Keratinocyte (primary cell): Measurements from ENCODE around the gene TRPM2. TPM values are rescaled to one million over a fixed set of nuclear protein-coding genes. Genes with fewer than 3 reads are reported as not detected.

Experiments used
- DNase-seq: peaks from one replicate; pipeline ENCODE4 v3.0.0-alpha.2; 2011; ENCODE audit warnings: low read depth, missing footprints, low spot score
- FAIRE-seq: peaks from 2 replicates; lab custom pipeline; 2011; peaks lifted over from hg19 to GRCh38; lab: Jason Lieb, UNC
- H2AFZ ChIP-seq: 2 replicates; pipeline ENCODE4 v1.6.0; 2012; ENCODE audit warnings: low read length, control low read depth, inconsistent platforms; ENCODE audit not compliant: control insufficient read depth
- H3K27ac ChIP-seq: 2 replicates; pipeline ENCODE4 v1.5.1; 2011; ENCODE audit warnings: low read length; ENCODE audit not compliant: control insufficient read depth, insufficient read depth
- H3K27me3 ChIP-seq: 3 replicates; pipeline ENCODE4 v1.6.0; 2011; ENCODE audit warnings: low read length; ENCODE audit not compliant: control insufficient read depth, insufficient read depth; ENCODE audit errors: extremely low read depth
- H3K36me3 ChIP-seq, 2 experiments: 2 replicates in 1 of 2; 3 replicates in 1 of 2; pipeline ENCODE4 v1.5.1; 2011; ENCODE audit warnings: low read length in 2 of 2, mild to moderate bottlenecking in 1 of 2; ENCODE audit not compliant: control insufficient read depth in 2 of 2, insufficient read depth in 2 of 2; ENCODE audit errors: extremely low read depth in 1 of 2
- H3K4me1 ChIP-seq: 3 replicates; pipeline ENCODE4 v1.5.1; 2011; ENCODE audit warnings: low read length; ENCODE audit not compliant: control insufficient read depth, insufficient read depth; ENCODE audit errors: extremely low read depth
- H3K4me2 ChIP-seq: 3 replicates; pipeline ENCODE4 v1.6.0; 2011; ENCODE audit warnings: low read depth, low read length; ENCODE audit not compliant: control insufficient read depth, insufficient read depth; ENCODE audit errors: extremely low read depth
- H3K4me3 ChIP-seq, 3 experiments: fragments of 200-600 bp in 1 of 3; sonication (generic) in 1 of 3; 2 replicates in 2 of 3; 3 replicates in 1 of 3; pipeline ENCODE4 v1.5.1; 2011 to 2016; ENCODE audit warnings: low read length in 3 of 3, mild to moderate bottlenecking in 3 of 3, control low read depth in 2 of 3, inconsistent platforms in 1 of 3, low read depth in 1 of 3, mixed read lengths in 1 of 3, mixed run types in 1 of 3, moderate library complexity in 1 of 3; ENCODE audit not compliant: control insufficient read depth in 2 of 3, insufficient read depth in 2 of 3; ENCODE audit errors: extremely low read depth in 1 of 3
- H3K79me2 ChIP-seq: 2 replicates; pipeline ENCODE4 v1.6.0; 2012; ENCODE audit warnings: low read length; ENCODE audit not compliant: control insufficient read depth, insufficient read depth
- H3K9ac ChIP-seq: 3 replicates; pipeline ENCODE4 v1.6.0; 2011; ENCODE audit warnings: low read length; ENCODE audit not compliant: control insufficient read depth, insufficient read depth; ENCODE audit errors: extremely low read depth
- H3K9me1 ChIP-seq: 3 replicates; pipeline ENCODE4 v1.6.0; 2011; ENCODE audit warnings: low read length; ENCODE audit not compliant: control insufficient read depth, insufficient read depth; ENCODE audit errors: extremely low read depth
- H3K9me3 ChIP-seq: 2 replicates; pipeline ENCODE4 v1.5.1; 2012; ENCODE audit warnings: low read depth, low read length; ENCODE audit not compliant: control insufficient read depth
- H4K20me1 ChIP-seq: 3 replicates; pipeline ENCODE4 v1.6.0; 2011; ENCODE audit warnings: low read length; ENCODE audit not compliant: control insufficient read depth, insufficient read depth; ENCODE audit errors: extremely low read depth
- CTCF ChIP-seq, 3 experiments: IDR thresholded peaks in 1 of 3; conservative IDR thresholded peaks in 1 of 3; optimal IDR thresholded peaks in 1 of 3; 2 replicates in 2 of 3; 3 replicates in 1 of 3; pipeline versions ENCODE3 to v1.5.1; 2011; ENCODE audit warnings: low read length in 3 of 3, mild to moderate bottlenecking in 3 of 3, moderate library complexity in 2 of 3, control low read depth in 1 of 3, inconsistent platforms in 1 of 3; ENCODE audit not compliant: insufficient read depth in 2 of 3; ENCODE audit errors: extremely low read depth in 1 of 3
- EZH2 ChIP-seq: IDR thresholded peaks from one replicate; pipeline ENCODE4 v1.6.1; 2012; ENCODE audit warnings: inconsistent platforms, mild to moderate bottlenecking, low read length, moderate library complexity
- dilution Hi-C: fragments of 300-500 bp; cut with MboI; formaldehyde crosslinking; loops from one replicate; pipeline ENCODE4 v1.7.0; 2020; ENCODE audit warnings: low sequenced_read_pairs; ENCODE audit not compliant: extremely low pct_ligation_motif_present
- polyA plus RNA-seq, 5 experiments: library from polyadenylated mRNA; depleted of rRNA in 3 of 5; stranded (reverse) in 3 of 5; stranded (forward) in 1 of 5; unstranded in 1 of 5; fragments of >200 nt; gene quantifications; 1 replicate in 1 of 5; 2 replicates in 3 of 5; 3 replicates in 1 of 5; pipeline versions ENCODE4 v1.2.1 to v1.2.3, GENCODE V29; 2011 to 2012; ENCODE audit warnings: missing spikeins in 2 of 5, low read depth in 1 of 5, low replicate concordance in 1 of 5

TRPM2 gene
- polyA plus RNA-seq, 1 donor (not counting 4 experiments of a cell fraction or from before 2014, with no cell fraction given), result 0.31 TPM

DNA sequence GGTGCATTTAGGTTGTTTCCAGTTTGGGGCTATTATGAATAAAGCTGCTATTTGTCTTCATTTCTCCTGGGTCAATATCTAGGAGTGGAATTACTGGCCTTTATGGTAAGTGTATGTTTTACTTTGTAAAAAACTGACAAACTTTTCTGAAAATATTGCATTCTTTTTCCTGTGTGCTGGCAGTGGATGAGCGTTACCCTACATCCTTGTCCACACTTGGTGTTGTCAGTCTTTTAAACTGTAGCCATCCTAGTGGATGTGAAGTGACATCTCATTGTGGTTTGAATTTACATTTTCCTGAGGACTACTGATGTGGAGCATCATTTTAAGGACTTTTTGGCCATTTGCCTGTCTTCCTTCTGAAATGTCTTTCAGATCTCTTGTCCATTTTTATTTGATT is 35.9 kb downstream of the TRPM2 start:
- Histone ChIP-seq H3K36me3 (no peaks in the 10 kb centered on the region), H3K9me1 (no peaks in the 10 kb centered on the region), H2AFZ (no peak overlapping the region), H3K9me3 (no peaks in the 10 kb centered on the region), H3K79me2 (no peaks in the 10 kb centered on the region), H3K9ac (no peak overlapping the region), H3K27me3 (peaks cover 4% of the 10 kb centered on the region), H3K27ac (no peak overlapping the region), H3K4me3 (no peak overlapping the region), H3K4me1 (no peaks in the 10 kb centered on the region), H3K4me2 (no peak overlapping the region), H4K20me1 (no peaks in the 10 kb centered on the region)
- no peak for DNase-seq
- FAIRE-seq, result no peak
- TF ChIP-seq EZH2 (no peak), CTCF (optimal IDR thresholded peaks at IDR 0.05 in 1 of 3, IDR thresholded peaks at IDR 0.05 in 1 of 3, conservative IDR thresholded peaks at IDR 0.05 in 1 of 3; ENCODE audit: extremely low read depth in 1 of 3, insufficient read depth in 2 of 3, low read length in 3 of 3) (no peak)
- dilution Hi-C loops, result no loop called here

- H3K27me3 ChIP-seq, result peaks cover 4% of the 10 kb centered on the region
- H3K9ac ChIP-seq, result no peak overlapping the region
- no peak overlapping the region for H3K27ac ChIP-seq
- no peaks in the 10 kb centered on the region for H3K9me1 ChIP-seq
- H3K79me2 ChIP-seq, result no peaks in the 10 kb centered on the region
- no peak for FAIRE-seq
- no peaks in the 10 kb centered on the region for H4K20me1 ChIP-seq
- H2AFZ ChIP-seq, result no peak overlapping the region
- H3K36me3 ChIP-seq, result no peaks in the 10 kb centered on the region
- no peak overlapping the region for H3K4me3 ChIP-seq
- no peaks in the 10 kb centered on the region for H3K4me1 ChIP-seq
- no peak for DNase-seq
- H3K9me3 ChIP-seq, result no peaks in the 10 kb centered on the region
- dilution Hi-C loops, result no loop called here
- TF ChIP-seq EZH2 (no peak), CTCF (optimal IDR thresholded peaks at IDR 0.05 in 1 of 3, IDR thresholded peaks at IDR 0.05 in 1 of 3, conservative IDR thresholded peaks at IDR 0.05 in 1 of 3; ENCODE audit: extremely low read depth in 1 of 3, insufficient read depth in 2 of 3, low read length in 3 of 3) (no peak)
- H3K4me2 ChIP-seq, result no peak overlapping the region
Observed at GRCh38 chr21:44390886-44391285, 37.5 kb downstream of the TRPM2 start.
